Measurements from ENCODE around the gene GRAMD2A. TPM values are rescaled to one million over a fixed set of nuclear protein-coding genes. Genes with fewer than 3 reads are reported as not detected.

Gene GRAMD2A
- total and polyA plus RNA-seq, 2 donors (not counting 3 experiments of a cell fraction or from before 2014, with no cell fraction given), result 0.08 to 0.29 TPM

- Histone ChIP-seq H3K4me2 (ENCODE audit: insufficient read depth, low read length) (no peak overlapping the region), H3K9me1 (replicated peaks; ENCODE audit: control insufficient read depth, extremely low read depth, insufficient read depth, low read length) (no peaks in the 10 kb centered on the region), H3K27ac (ENCODE audit: insufficient read depth, low read depth, low read length) (no peak overlapping the region), H3K4me3 (replicated peaks in 1 of 3; ENCODE audit: insufficient read depth in 1 of 3, low read depth in 1 of 3, low read length in 3 of 3) (no peak overlapping the region), H3K36me3 (ENCODE audit: control insufficient read depth in 2 of 2, extremely low read depth in 1 of 2, insufficient read depth in 2 of 2, low read length in 2 of 2) (no peaks in the 10 kb centered on the region), H3K9ac (replicated peaks; ENCODE audit: extremely low read depth, insufficient read depth, low read length) (no peak overlapping the region), H3K27me3 (ENCODE audit: control insufficient read depth in 2 of 2, insufficient read depth in 2 of 2, low read length in 2 of 2) (peaks cover 0 to 7% of the 10 kb centered on the region in 2 experiments), H3K9me3 (replicated peaks; ENCODE audit: control insufficient read depth, insufficient read depth, low read length) (no peaks in the 10 kb centered on the region), H3K79me2 (ENCODE audit: control insufficient read depth, insufficient read depth, low read length) (no peaks in the 10 kb centered on the region), H2AFZ (ENCODE audit: low read depth, low read length) (no peak overlapping the region), H3K4me1 (ENCODE audit: control insufficient read depth, extremely low read depth, insufficient read depth, low read length) (no peaks in the 10 kb centered on the region), H4K20me1 (replicated peaks; ENCODE audit: control insufficient read depth, extremely low read depth, insufficient read depth, low read length) (no peaks in the 10 kb centered on the region)
- FAIRE-seq (no peak), DNase-seq (ENCODE audit: low read depth, low spot score) (no peak)
- no TSS peak for BruUV-seq (replicated peaks)
- TF ChIP-seq GATA2 (IDR thresholded peaks at IDR 0.05; ENCODE audit: insufficient read depth, insufficient read length, low read depth, low read length), result no peak
- no peak for TF ChIP-seq POLR2AphosphoS5 (IDR thresholded peaks at IDR 0.05; ENCODE audit: insufficient read depth, low read depth, low read length)
- no peak for TF ChIP-seq JUN (IDR thresholded peaks at IDR 0.05; ENCODE audit: borderline replicate concordance, insufficient read depth, insufficient read length, low read depth)
- dilution Hi-C loops (cut with MboI; ENCODE audit: extremely low pct_ligation_motif_present, low sequenced_read_pairs) (no loop called here), intact Hi-C loops (cut with micrococcal nuclease) (no loop called here)
- POLR2A ChIA-PET, result no interaction called here
- CTCF ChIA-PET, result interaction anchor here (1.0 to 1.6 kb wide), 2 partner anchors 12 to 416 kb away, joined by 3 to 5 read pairs; no protein-coding TSS in a partner anchor
Measured at GRCh38 chr15:72168131-72168807, 29.3 kb downstream of the GRAMD2A start.

- Histone ChIP-seq H3K36me3 (ENCODE audit: control insufficient read depth in 2 of 2, extremely low read depth in 1 of 2, insufficient read depth in 2 of 2, low read length in 2 of 2) (no peaks in the 10 kb centered on the region), H3K79me2 (ENCODE audit: control insufficient read depth, insufficient read depth, low read length) (no peaks in the 10 kb centered on the region), H4K20me1 (replicated peaks; ENCODE audit: control insufficient read depth, extremely low read depth, insufficient read depth, low read length) (no peaks in the 10 kb centered on the region), H3K9ac (replicated peaks; ENCODE audit: extremely low read depth, insufficient read depth, low read length) (no peak overlapping the region), H3K27me3 (ENCODE audit: control insufficient read depth in 2 of 2, insufficient read depth in 2 of 2, low read length in 2 of 2) (peaks cover 0 to 7% of the 10 kb centered on the region in 2 experiments), H3K4me1 (ENCODE audit: control insufficient read depth, extremely low read depth, insufficient read depth, low read length) (no peaks in the 10 kb centered on the region), H3K9me1 (replicated peaks; ENCODE audit: control insufficient read depth, extremely low read depth, insufficient read depth, low read length) (no peaks in the 10 kb centered on the region), H3K9me3 (replicated peaks; ENCODE audit: control insufficient read depth, insufficient read depth, low read length) (no peaks in the 10 kb centered on the region), H3K4me2 (ENCODE audit: insufficient read depth, low read length) (no peak overlapping the region), H3K4me3 (replicated peaks in 1 of 3; ENCODE audit: insufficient read depth in 1 of 3, low read depth in 1 of 3, low read length in 3 of 3) (no peak overlapping the region), H2AFZ (ENCODE audit: low read depth, low read length) (no peak overlapping the region), H3K27ac (ENCODE audit: insufficient read depth, low read depth, low read length) (no peak overlapping the region)
- ChIA-PET POLR2A (no interaction called here), CTCF (interaction anchor here (1.1 to 2.0 kb wide), 2 partner anchors 11 to 423 kb away, joined by 5 read pairs; no protein-coding TSS in a partner anchor)
- dilution Hi-C loops (cut with MboI; ENCODE audit: extremely low pct_ligation_motif_present, low sequenced_read_pairs), result no loop called here
- TF ChIP-seq CTCF (IDR thresholded peaks at IDR 0.05; ENCODE audit: extremely low read depth in 1 of 2, insufficient read depth in 1 of 2, low read depth in 1 of 2, low read length in 2 of 2), result no peak
- intact Hi-C loops (cut with micrococcal nuclease), result no loop called here
- DNase-seq (ENCODE audit: low read depth, low spot score), result no peak
- no peak for FAIRE-seq
- BruUV-seq (replicated peaks), result no TSS peak
Measured at GRCh38 chr15:72167445-72167844, 30.1 kb downstream of the GRAMD2A start.

Measured in endothelial cell of umbilical vein (primary cell).